ENCODE results near the gene ANKRD6.

Gene ANKRD6

DNA sequence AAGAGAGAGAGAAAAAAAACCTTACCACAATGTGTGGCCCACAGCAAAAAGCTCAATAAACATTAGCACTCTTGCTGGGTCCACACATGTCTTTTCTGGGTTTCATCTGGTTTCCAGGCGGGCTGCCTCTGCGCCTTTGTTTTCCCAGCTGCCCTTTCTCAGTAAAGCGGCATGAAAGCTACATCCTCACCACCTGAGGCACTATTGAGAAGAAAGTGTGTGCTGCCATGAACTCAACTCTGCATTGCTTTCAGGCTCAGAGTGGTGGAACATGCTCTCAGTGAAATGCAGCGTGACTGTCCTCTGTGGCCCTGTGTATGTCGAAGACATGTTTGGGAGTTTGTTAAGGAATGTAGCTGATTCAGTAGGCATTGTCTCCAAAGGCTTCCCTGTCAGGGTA, 103.3 kb downstream of the ANKRD6 start:
- TF ChIP-seq CTCF (IDR thresholded peaks at IDR 0.05; ENCODE audit: borderline replicate concordance, insufficient read depth, low read depth, low read length) = 0 out of 2 replicates have a peak, but pooled peaks have one; percentile 6
- no peak overlapping the region for H3K4me3 ChIP-seq (ENCODE audit: low read depth, low read length)

- no peak overlapping the region for H3K4me3 ChIP-seq (ENCODE audit: low read depth, low read length)
- no peak for TF ChIP-seq CTCF (IDR thresholded peaks at IDR 0.05; ENCODE audit: borderline replicate concordance, insufficient read depth, low read depth, low read length)
Observed at GRCh38 chr6:89539779-89540178, 106.8 kb downstream of the ANKRD6 start.

DNA sequence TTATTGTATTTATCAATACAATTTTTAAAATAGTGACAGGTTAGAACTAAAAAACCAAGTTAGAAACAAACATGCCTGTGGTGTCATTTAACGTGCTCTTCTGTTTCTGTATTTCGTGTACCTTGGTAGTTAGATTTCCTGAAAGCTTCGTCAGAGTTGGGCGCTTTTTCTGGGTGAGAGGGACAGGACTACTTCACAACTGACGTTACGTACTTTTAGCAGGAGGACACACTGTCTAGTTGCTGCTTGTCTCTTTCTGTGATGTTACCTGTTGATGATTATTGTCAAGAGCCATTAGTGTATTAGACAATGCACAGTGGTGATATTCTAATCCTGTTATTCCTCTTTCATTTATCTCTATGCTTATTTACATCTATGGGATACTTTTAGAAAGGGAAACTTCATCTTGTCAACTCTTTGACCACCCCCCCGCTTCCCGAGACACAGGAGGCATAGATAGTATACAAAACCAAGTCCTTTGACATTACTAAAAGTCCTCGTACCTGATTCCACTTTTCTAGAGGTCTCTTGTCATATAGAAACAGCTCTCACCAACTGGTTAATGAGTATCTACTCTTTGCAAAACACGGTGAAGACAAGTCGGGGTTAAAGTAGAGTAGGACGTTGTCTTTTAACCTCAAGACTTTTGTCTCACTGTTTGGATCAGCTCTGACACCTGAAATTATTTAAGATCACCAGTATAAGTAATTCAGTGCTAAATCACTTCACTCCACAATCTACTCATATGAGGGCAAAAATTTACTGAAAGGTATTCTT, 109.3 kb downstream of the ANKRD6 start:
- TF ChIP-seq CTCF (IDR thresholded peaks at IDR 0.05; ENCODE audit: borderline replicate concordance, insufficient read depth, low read depth, low read length) = no peak
- no peak overlapping the region for H3K4me3 ChIP-seq (ENCODE audit: low read depth, low read length)

GRCh38 chr6:89542866-89543265, 109.9 kb downstream of the ANKRD6 start:
- no peak overlapping the region for H3K4me3 ChIP-seq (ENCODE audit: low read depth, low read length)
- no peak for TF ChIP-seq CTCF (IDR thresholded peaks at IDR 0.05; ENCODE audit: borderline replicate concordance, insufficient read depth, low read depth, low read length)

DNA sequence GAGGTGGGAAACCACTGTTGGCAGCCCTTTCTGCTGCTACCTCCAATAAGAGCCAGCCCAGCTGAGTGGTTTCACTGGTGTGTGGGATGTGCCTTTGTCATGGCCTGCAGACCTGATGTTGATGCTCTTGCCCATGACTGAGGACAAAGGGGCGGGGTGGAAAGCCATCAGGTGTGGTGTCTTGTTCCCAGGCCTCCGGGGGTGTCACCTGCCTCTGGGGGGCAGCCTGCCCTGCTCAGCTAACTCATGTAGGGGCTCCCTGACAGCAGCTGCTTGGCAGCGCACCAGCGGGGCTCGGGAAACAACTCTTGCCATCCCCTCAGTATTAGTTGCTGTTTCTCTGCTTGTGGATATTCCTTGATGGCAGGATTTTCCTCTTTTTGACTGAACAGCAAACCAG, 114.3 kb downstream of the ANKRD6 start:
- TF ChIP-seq CTCF (IDR thresholded peaks at IDR 0.05; ENCODE audit: borderline replicate concordance, insufficient read depth, low read depth, low read length) = no peak
- no peak overlapping the region for H3K4me3 ChIP-seq (ENCODE audit: low read depth, low read length)

GRCh38 chr6:89553431-89553830, 120.5 kb downstream of the ANKRD6 start:
- no peak overlapping the region for H3K4me3 ChIP-seq (ENCODE audit: low read depth, low read length)
- TF ChIP-seq CTCF (IDR thresholded peaks at IDR 0.05; ENCODE audit: borderline replicate concordance, insufficient read depth, low read depth, low read length) = no peak

DNA sequence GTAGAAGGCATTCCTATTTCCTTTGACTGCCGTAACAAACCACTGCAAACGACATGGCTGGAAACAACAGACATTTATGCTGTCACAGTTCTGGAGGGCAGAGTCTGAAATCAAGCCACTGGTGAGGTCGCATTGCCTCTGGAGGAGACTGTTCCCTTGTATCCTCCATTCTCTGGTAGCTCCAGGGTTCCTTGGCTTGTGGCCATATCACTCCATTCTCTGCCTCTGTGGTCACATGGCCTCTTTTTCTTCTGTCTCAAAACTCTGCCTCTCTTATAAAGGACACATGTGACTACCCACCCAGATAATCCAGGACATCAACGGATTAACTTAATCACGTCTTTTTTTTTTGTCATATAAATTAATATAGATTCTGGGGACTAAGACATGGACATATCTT, 121.2 kb downstream of the ANKRD6 start:
- no peak for TF ChIP-seq CTCF (IDR thresholded peaks at IDR 0.05; ENCODE audit: borderline replicate concordance, insufficient read depth, low read depth, low read length)
- no peak overlapping the region for H3K4me3 ChIP-seq (ENCODE audit: low read depth, low read length)

Measured in GM12875 (cell line).